Stimulated activated CD4-positive, alpha-beta T cell treated with anti-CD3 and anti-CD28 coated beads, Interleukin-12 subunit alpha, Interleukin-12 subunit beta, amount 100 ng/mL, for 24 hours (primary cell): Measurements from ENCODE around the gene TLR4.

ENCODE experiments used
- DNase-seq, 2 experiments: peaks; one replicate each; pipeline ENCODE4 v3.0.0-alpha.2; 2020; ENCODE audit warnings: low read depth in 2 of 2

TLR4 gene

GRCh38 chr9:117704024-117704575 is at the start of gene TLR4:
Gene TLR4, plus strand, starts transcription at chr9:117704403. Its CDS starts 70 bp downstream, at chr9:117704473.
- no peak for DNase-seq

DNA sequence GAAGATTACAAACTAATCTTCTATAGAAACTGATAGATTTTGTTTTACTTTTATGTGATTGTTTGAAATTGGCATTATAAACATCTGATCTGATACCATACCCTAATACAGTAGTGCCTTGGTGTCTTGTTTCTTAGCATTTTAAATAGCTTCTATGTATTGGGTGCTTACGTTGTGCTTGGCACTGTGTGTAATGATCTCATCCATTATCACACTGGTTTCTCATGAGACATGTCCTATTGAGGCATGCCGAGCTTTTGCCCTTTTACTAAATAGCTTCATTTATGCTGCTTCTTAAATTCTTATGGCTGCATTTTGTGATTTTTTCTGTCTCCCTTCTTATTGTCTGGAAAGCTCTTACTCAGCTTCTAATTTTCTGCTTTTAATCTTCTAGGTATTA is 48.2 kb upstream of the TLR4 start:
- no peak for DNase-seq

GRCh38 chr9:117662651-117663050 is 41.6 kb upstream of the TLR4 start:
- DNase-seq = no peak

DNA sequence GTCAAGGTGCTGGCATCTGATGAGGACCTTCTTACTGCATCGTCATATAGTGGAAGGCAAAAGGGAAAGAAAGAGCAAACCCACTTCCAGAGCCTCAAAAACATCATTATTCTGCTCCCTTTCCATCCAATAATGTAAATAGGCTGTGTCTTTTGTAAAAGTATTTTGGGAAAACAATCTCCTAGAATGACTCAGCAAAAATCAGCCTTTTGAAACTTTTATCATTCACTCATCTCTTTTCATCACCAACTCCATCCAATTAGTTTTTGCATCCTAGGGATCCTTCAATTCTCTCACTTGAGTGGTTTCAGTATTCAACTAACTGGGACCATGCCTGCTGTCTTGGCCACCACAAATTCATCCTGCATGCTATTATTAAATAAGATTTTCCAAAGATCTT is 39.8 kb upstream of the TLR4 start:
- no peak for DNase-seq

GRCh38 chr9:117665601-117666385 is 38.4 kb upstream of the TLR4 start:
- DNase-seq = no peak

DNA sequence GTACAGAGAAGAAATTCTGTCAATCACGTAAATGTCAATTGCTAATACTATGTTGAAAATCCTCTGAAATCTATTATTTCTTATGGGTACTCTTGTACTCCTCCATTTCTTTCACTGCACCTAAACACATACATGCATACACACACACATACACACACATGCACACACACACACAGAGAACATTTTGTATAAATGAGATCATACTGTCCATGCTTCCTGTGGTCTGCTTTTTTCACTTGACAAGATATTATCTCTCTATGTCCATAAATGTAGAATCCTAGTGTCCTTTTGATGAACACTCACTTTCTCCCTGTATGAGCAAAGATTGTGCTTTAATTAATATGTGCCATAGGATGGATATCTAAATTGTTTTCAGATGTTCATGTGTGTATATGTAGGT is 32.7 kb upstream of the TLR4 start:
- no peak for DNase-seq

DNA sequence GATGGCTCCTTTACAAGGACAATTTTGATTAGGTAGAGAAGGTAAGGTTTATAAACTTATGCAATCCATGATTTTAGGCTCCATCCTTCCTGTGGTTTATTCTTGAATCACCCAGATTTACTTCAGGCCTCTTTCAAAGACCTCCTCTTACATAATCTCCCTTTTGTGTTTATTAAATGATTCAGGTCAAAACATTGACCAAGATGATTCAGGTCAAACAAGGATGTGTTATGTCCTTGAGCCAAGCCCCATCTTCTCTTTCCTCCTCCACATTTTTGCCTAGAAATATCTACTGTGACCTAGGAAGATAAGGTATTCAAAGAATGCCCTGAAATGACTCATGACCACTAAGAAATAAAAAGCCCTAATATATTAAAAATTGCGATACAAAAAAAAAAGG is 31.8 kb upstream of the TLR4 start:
- DNase-seq = no peak

DNA sequence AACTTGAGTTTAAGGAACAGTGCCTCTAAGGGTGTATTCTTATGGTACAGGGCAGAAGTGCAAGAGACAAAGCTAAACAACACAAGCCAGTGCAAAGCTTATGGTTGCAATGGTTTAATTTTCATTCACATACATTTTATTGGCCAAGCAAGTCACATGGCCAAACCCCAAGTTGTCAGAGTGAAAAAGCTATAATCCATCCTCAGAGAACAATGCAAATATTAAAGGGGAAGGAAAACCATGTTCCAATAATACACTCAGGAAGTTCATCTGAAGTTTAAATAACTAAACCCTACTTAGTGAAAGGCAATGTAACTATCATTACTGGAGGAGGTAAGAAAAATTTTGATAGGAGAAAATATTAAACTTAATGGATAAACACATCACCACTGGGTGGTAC is 26.6 kb upstream of the TLR4 start:
- no peak for DNase-seq

DNA sequence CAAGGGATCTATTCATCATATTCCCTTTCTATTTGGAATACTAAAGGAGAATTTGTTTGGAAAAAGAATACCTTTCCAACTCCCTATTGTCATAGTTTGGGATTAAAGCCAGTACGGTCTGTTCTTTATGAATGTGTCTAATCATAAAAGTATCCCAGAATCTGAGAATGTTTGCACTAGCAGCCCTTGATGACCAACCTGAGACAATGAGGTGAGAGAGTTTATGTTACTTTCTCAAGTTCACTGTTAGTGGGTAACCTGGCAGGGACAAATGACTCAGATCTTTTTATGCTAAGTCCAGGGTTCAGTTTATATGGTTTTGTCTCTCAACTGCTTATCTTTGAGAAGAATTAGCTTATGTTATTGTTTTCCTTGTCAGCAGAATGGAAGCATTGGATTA is 25.3 kb upstream of the TLR4 start:
- no peak for DNase-seq

DNA sequence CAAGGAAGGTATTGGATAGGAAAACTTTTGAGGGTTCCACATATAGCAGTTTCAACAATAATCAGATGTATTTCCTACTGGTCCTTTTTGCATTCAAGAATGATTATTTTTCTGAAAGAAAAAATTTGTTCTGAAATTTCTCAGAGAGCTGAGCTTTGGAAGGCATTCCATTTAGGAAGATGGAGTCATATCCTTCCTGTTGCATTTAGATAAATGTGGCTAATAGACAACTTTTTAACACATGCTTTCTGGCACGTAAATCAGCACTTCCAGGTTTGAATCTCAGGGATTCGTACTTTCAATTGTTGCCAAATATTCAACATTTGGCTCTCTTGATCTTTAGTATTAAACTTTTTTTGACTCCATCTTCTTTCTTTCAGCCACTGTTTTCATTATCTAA is 24.8 kb upstream of the TLR4 start:
- no peak for DNase-seq

- DNase-seq = no peak
Measured at GRCh38 chr9:117681888-117682287, 22.3 kb upstream of the TLR4 start.

- no peak for DNase-seq
Measured at GRCh38 chr9:117682955-117683710, 21.1 kb upstream of the TLR4 start.

DNA sequence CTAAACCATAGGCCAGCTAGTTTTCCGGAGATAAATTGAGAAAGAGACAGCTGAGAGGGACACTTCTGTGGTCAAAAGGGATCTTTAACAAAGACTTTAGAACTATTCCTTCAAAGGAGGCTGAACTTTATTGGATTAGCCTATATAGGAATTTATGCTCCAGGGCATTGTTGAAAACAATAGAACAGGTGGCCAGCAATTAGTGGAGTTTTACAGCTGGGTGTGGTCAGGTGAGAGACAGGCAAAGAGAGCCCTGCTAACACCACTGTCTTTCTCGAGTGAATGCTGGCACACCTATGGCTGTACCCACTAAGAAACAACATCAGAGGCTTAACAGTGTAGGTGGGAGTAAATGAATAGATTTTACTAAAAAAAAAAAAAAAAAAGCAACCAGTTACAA is 16.7 kb upstream of the TLR4 start:
- no peak for DNase-seq

DNA sequence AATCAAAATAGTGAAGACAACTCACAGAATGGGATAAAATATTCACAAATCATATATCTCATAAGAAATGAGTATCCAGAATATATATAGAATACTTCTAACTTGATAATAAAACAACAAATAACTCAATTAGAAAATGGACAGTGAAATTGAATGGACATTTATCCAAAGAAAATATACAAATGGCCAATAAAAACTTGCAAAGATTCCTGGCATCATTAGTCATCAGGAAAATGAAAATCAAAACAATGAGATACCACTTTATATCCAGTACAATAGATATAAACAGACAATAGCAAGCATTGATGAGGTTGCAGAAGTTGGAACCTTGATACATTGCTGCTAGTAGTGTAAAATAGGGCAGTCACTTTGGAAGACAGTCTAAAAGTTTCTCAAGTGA is 12.8 kb upstream of the TLR4 start:
- DNase-seq = no peak

DNA sequence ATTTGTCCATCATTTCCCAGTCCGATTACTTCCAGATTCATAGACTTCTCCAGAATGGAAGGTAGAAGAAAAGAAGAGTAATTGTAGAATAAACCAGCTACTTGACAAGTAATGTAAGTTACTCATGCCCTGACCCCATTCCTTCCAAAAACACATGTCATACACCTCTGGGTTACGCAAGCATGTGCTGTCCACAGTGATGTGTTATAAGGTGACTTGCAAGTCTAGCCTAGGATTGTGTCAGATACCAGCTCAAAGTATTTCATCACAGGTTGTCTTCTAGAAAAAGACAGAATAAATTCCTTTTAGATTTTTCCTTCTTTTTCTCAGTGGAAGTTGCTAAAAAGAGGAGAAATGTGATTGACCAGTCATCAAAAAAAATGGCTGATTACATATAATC is 8.0 kb upstream of the TLR4 start:
- no peak for DNase-seq

DNA sequence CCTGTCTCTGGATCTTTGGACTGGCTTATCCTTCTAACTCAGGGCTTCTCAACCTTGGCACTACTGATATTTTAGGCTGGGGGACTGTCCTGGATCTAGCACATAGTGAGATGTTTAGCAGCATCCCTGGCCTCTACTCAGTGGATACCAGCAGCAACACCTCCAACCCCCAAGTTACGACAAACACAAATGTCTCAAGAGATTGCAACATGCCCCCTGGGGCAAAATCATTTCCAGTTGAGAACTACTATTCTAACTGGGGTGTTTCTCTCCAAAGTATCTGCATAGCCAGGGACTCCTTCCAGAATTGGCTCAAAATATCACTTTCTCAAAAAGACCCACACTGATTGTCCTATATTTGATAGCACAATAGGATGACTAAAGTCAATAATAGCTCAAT is 7.2 kb upstream of the TLR4 start:
- no peak for DNase-seq

- DNase-seq = no peak
Measured at GRCh38 chr9:117703537-117703936, 666 bp upstream of the TLR4 start.

DNA sequence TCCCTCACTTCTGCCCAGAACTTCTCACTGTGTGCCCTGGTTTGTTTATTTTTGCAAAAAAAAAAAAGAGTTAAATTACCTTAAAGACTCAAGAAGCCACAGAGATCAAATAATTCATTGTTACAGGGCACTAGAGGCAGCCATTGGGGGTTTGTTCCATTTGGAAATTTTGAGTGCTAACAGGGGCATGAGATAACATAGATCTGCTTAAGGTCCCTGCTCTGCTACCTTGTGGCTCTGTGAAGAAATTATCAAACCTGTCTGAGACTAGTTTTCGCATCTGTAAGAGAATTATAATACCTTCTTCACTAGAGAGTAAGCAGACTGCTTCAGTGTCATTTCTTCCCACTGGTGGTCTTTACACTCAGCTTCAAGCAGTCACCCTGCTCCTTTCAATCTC is 394 bp downstream of the TLR4 start:
- DNase-seq = no peak

- DNase-seq = no peak
Measured at GRCh38 chr9:117705386-117705785, 1.2 kb downstream of the TLR4 start.

- no peak for DNase-seq
Measured at GRCh38 chr9:117706421-117707116, 2.4 kb downstream of the TLR4 start.

DNA sequence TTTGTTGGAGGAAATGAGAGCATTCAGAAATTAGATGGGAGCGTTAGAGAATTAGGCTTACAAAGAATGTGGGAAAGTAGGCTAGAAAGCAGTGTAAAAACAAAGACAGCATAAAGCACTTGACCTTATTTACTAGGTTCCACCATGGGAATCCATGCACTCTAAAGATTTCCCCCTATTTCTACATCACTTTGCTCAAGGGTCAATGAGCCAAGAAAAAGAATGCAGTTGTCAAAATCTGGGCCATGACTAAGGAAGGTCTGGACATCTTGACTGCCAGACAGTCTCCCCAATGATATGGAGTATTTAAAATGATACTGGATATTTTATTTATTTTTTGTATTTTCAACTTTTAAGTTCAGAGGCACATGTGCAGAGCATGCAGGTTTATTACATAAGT is 3.4 kb downstream of the TLR4 start:
- no peak for DNase-seq

- no peak for DNase-seq
Measured at GRCh38 chr9:117709936-117710335, 5.7 kb downstream of the TLR4 start.

- DNase-seq = no peak
Measured at GRCh38 chr9:117714282-117714681, 10.1 kb downstream of the TLR4 start.
